ENCODE data around the gene PRDM4.

GRCh38 chr12:107807471-107808150, 46.7 kb upstream of the PRDM4 start:
- TF ChIP-seq CTCF (IDR thresholded peaks at IDR 0.05 in 8 of 11, conservative IDR thresholded peaks at IDR 0.05 in 3 of 11): no peak
- no peak for TF ChIP-seq POLR2AphosphoS5 (IDR thresholded peaks at IDR 0.05)
- no peak for TF ChIP-seq POLR2A (IDR thresholded peaks at IDR 0.05)
